ENCODE results near the gene APLP2.

GRCh38 chr11:130165601-130166456, 96.1 kb downstream of the APLP2 start:
- TF ChIP-seq USF2 (CRISPR knock-in tag; IDR thresholded peaks at IDR 0.05) (no peak), JUN (CRISPR knock-in tag; IDR thresholded peaks at IDR 0.05) (no peak), HMGXB4 (CRISPR knock-in tag; IDR thresholded peaks at IDR 0.05) (no peak), GTF2I (CRISPR knock-in tag; conservative IDR thresholded peaks at IDR 0.05) (no peak), ZNF232 (CRISPR knock-in tag; IDR thresholded peaks at IDR 0.05) (no peak), CTCF (IDR thresholded peaks at IDR 0.05) (no peak), ATF1 (CRISPR knock-in tag; IDR thresholded peaks at IDR 0.05) (no peak)

All from WTC11 (cell line).